Endothelial cell of umbilical vein (primary cell): Measurements from ENCODE around the gene SNX22. TPM values are rescaled to one million over a fixed set of nuclear protein-coding genes. Genes with fewer than 3 reads are reported as not detected.

Source experiments
- BruUV-seq: library from RNA; stranded (reverse); fragments of 400-500 nt; replicated peaks from 2 replicates; lab custom pipeline; 2021; lab: Mats Ljungman, UMichigan
- CTCF ChIA-PET: fragments of 300-600, 350-600 bp; sonication (Branson Sonifier 250); formaldehyde crosslinking; loops from one replicate; lab custom pipeline; 2021; ENCODE audit warnings: antibody characterized with exemption, inconsistent platforms; lab: Charles Lee
- POLR2A ChIA-PET: fragments of 300-600, 350-600 bp; sonication (Branson Sonifier 250); formaldehyde crosslinking; loops from one replicate; lab custom pipeline; 2021; ENCODE audit warnings: antibody characterized with exemption, inconsistent platforms; lab: Charles Lee
- DNase-seq: peaks from one replicate; pipeline ENCODE4 v3.0.0-alpha.2; 2011; ENCODE audit warnings: low read depth, low spot score
- FAIRE-seq: peaks from 2 replicates; lab custom pipeline; 2011; peaks lifted over from hg19 to GRCh38; lab: Jason Lieb, UNC
- H2AFZ ChIP-seq: 2 replicates; pipeline ENCODE4 v1.6.0; 2012; ENCODE audit warnings: low read depth, low read length, control low read depth, inconsistent platforms
- H3K27ac ChIP-seq: 2 replicates; pipeline ENCODE4 v1.5.1; 2011; ENCODE audit warnings: low read depth, mild to moderate bottlenecking, control low read depth, low read length, moderate library complexity; ENCODE audit not compliant: insufficient read depth
- H3K27me3 ChIP-seq, 2 experiments: 2 replicates each; pipeline versions ENCODE4 v1.6.0 to v1.6.1; 2011; ENCODE audit warnings: low read length in 2 of 2, mixed read lengths in 1 of 2; ENCODE audit not compliant: control insufficient read depth in 2 of 2, insufficient read depth in 2 of 2
- H3K36me3 ChIP-seq, 2 experiments: 2 replicates in 1 of 2; 3 replicates in 1 of 2; pipeline ENCODE4 v1.5.1; 2011; ENCODE audit warnings: low read length in 2 of 2, mild to moderate bottlenecking in 1 of 2, moderate library complexity in 1 of 2; ENCODE audit not compliant: control insufficient read depth in 2 of 2, insufficient read depth in 2 of 2; ENCODE audit errors: extremely low read depth in 1 of 2
- H3K4me1 ChIP-seq: 3 replicates; pipeline ENCODE4 v1.5.1; 2011; ENCODE audit warnings: mild to moderate bottlenecking, low read length; ENCODE audit not compliant: control insufficient read depth, insufficient read depth; ENCODE audit errors: extremely low read depth
- H3K4me2 ChIP-seq: 2 replicates; pipeline ENCODE4 v1.6.1; 2011; ENCODE audit warnings: low read length, control low read depth, mixed read lengths; ENCODE audit not compliant: insufficient read depth
- H3K4me3 ChIP-seq, 3 experiments: fragments of 200-600 bp in 1 of 3; sonication (generic), shearing (Covaris generic) in 1 of 3; replicated peaks in 1 of 3; 2 replicates each; pipeline ENCODE4 v1.5.1; 2011 to 2016; ENCODE audit warnings: control low read depth in 3 of 3, low read length in 3 of 3, mild to moderate bottlenecking in 2 of 3, inconsistent platforms in 1 of 3, low read depth in 1 of 3, moderate library complexity in 1 of 3; ENCODE audit not compliant: insufficient read depth in 1 of 3
- H3K79me2 ChIP-seq: 2 replicates; pipeline ENCODE4 v1.6.0; 2012; ENCODE audit warnings: low read length, inconsistent platforms; ENCODE audit not compliant: control insufficient read depth, insufficient read depth
- H3K9ac ChIP-seq: replicated peaks from 2 replicates; pipeline ENCODE3; 2011; ENCODE audit warnings: low read length, control low read depth; ENCODE audit not compliant: insufficient read depth; ENCODE audit errors: extremely low read depth
- H3K9me1 ChIP-seq: replicated peaks from 3 replicates; pipeline ENCODE4 v1.6.0; 2011; ENCODE audit warnings: mild to moderate bottlenecking, low read length; ENCODE audit not compliant: control insufficient read depth, insufficient read depth; ENCODE audit errors: extremely low read depth
- H3K9me3 ChIP-seq: replicated peaks from 2 replicates; pipeline ENCODE4 v1.5.1; 2012; ENCODE audit warnings: low read length, inconsistent platforms; ENCODE audit not compliant: control insufficient read depth, insufficient read depth
- H4K20me1 ChIP-seq: replicated peaks from 2 replicates; pipeline ENCODE3; 2011; ENCODE audit warnings: mild to moderate bottlenecking, low read length; ENCODE audit not compliant: control insufficient read depth, insufficient read depth; ENCODE audit errors: extremely low read depth
- CTCF ChIP-seq, 2 donors: IDR thresholded peaks; 1 replicate in 1 of 2; 2 replicates in 1 of 2; pipeline ENCODE4 v1.5.1; 2011; ENCODE audit warnings: low read length in 2 of 2, mild to moderate bottlenecking in 2 of 2, moderate library complexity in 2 of 2, control low read depth in 1 of 2, inconsistent platforms in 1 of 2, low read depth in 1 of 2; ENCODE audit not compliant: insufficient read depth in 1 of 2; ENCODE audit errors: extremely low read depth in 1 of 2
- EZH2 ChIP-seq: IDR thresholded peaks from 2 replicates; pipeline ENCODE4 v1.6.1; 2012; ENCODE audit warnings: borderline replicate concordance, low read depth, mild to moderate bottlenecking, moderate library complexity, low read length, inconsistent platforms; ENCODE audit not compliant: severe bottlenecking
- FOS ChIP-seq: IDR thresholded peaks from 2 replicates; pipeline ENCODE4 v1.6.1; 2011; ENCODE audit warnings: mild to moderate bottlenecking, low read length, moderate library complexity, borderline replicate concordance; ENCODE audit not compliant: insufficient read depth
- GATA2 ChIP-seq: IDR thresholded peaks from 2 replicates; pipeline ENCODE4 v1.7.0; 2011; ENCODE audit warnings: low read depth, mild to moderate bottlenecking, moderate library complexity, mixed read lengths, low read length; ENCODE audit not compliant: insufficient read length, insufficient read depth
- JUN ChIP-seq: IDR thresholded peaks from 2 replicates; pipeline ENCODE4 v1.6.1; 2011; ENCODE audit warnings: borderline replicate concordance, low read depth; ENCODE audit not compliant: insufficient read length, insufficient read depth
- MYC ChIP-seq: IDR thresholded peaks from one replicate; pipeline ENCODE4 v1.6.1; 2011; ENCODE audit warnings: mild to moderate bottlenecking, low read depth, low read length
- POLR2A ChIP-seq: IDR thresholded peaks from 2 replicates; pipeline ENCODE4 v1.6.1; 2012; ENCODE audit warnings: low read depth, mild to moderate bottlenecking, control low read depth, low read length
- POLR2AphosphoS5 ChIP-seq: IDR thresholded peaks from 2 replicates; pipeline ENCODE4 v1.6.1; 2012; ENCODE audit warnings: low read depth, mild to moderate bottlenecking, control low read depth, low read length, moderate library complexity; ENCODE audit not compliant: insufficient read depth
- dilution Hi-C: fragments of 300-500 bp; cut with MboI; formaldehyde crosslinking; loops from one replicate; pipeline ENCODE4 v1.15.0; 2019; ENCODE audit warnings: low sequenced_read_pairs; ENCODE audit not compliant: extremely low pct_ligation_motif_present
- intact Hi-C: fragments of 100-400 bp; cut with micrococcal nuclease; formaldehyde crosslinking; loops from one replicate; pipeline ENCODE4 v1.10.0; 2022
- polyA plus RNA-seq, 4 experiments: library from polyadenylated mRNA; depleted of rRNA in 3 of 4; stranded (reverse) in 3 of 4; unstranded in 1 of 4; fragments of >200 nt; gene quantifications; 2 replicates each; pipeline versions ENCODE4 v1.2.1 to v1.2.3, GENCODE V29; 2011 to 2012; ENCODE audit warnings: missing spikeins in 1 of 4
- total RNA-seq: library from RNA; stranded (reverse); gene quantifications from 2 replicates; pipeline ENCODE4 v1.2.3, GENCODE V29; 2021
- TF ChIP-seq, protein P1 (sequence below): IDR thresholded peaks from 2 replicates; pipeline ENCODE4 v1.6.1; 2011; ENCODE audit not compliant: insufficient read depth, insufficient read length

Gene SNX22
- total and polyA plus RNA-seq, 2 donors (not counting 3 experiments of a cell fraction or from before 2014, with no cell fraction given), result 0.14 to 0.73 TPM

DNA sequence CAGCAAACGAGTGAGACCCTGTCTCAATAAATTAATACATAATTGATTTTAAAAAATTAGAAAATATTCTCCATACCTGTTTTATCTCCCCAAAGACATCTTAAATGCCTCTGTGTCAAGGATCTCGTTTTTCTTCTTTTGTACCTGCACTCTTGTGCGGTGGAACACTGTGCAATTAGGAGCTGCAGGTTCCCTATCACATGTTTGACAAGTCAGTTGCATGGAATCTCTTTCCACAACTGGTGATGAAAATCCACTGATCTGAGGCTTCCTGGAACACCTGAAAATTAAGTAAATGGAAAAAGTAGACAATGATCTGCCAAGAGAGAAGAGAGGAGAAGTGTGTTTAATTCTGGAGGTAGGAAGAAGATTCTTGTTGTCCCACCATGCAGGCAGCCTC, 3.0 kb upstream of the SNX22 start:
- FAIRE-seq (no peak), DNase-seq (no peak)
- H3K4me3 ChIP-seq, result no peak overlapping the region
- peaks cover 0 to 7% of the 10 kb centered on the region in 2 experiments for H3K36me3 ChIP-seq
- H3K9ac ChIP-seq, result no peak overlapping the region
- dilution Hi-C loops, result no loop called here
- intact Hi-C loops, result no loop called here
- H2AFZ ChIP-seq, result no peak overlapping the region
- no peak for TF ChIP-seq CTCF (IDR thresholded peaks at IDR 0.05; ENCODE audit: extremely low read depth in 1 of 2, insufficient read depth in 1 of 2, low read depth in 1 of 2, low read length in 2 of 2)
- no peak for TF ChIP-seq GATA2
- no peak for TF ChIP-seq FOS
- no peak for TF ChIP-seq POLR2AphosphoS5
- no peak for TF ChIP-seq EZH2
- TF ChIP-seq POLR2A, result no peak
- TF ChIP-seq, protein P1, sequence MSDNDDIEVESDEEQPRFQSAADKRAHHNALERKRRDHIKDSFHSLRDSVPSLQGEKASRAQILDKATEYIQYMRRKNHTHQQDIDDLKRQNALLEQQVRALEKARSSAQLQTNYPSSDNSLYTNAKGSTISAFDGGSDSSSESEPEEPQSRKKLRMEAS, result no peak
- no peak for TF ChIP-seq JUN
- no peak for TF ChIP-seq MYC
- H3K27ac ChIP-seq, result no peak overlapping the region
- TSS peak; percentile 17 for BruUV-seq
- H3K27me3 ChIP-seq, result peaks cover 5 to 12% of the 10 kb centered on the region in 2 experiments
- H3K79me2 ChIP-seq, result no peaks in the 10 kb centered on the region
- H3K9me3 ChIP-seq, result no peaks in the 10 kb centered on the region
- H4K20me1 ChIP-seq, result no peaks in the 10 kb centered on the region
- H3K4me1 ChIP-seq, result peaks cover 5% of the 10 kb centered on the region
- ChIA-PET POLR2A (no interaction called here), CTCF (interaction anchor here (1.6 kb wide), 1 partner anchor 51 kb away, joined by 4 read pairs; no protein-coding TSS in a partner anchor)
- no peak overlapping the region for H3K4me2 ChIP-seq
- H3K9me1 ChIP-seq, result no peaks in the 10 kb centered on the region
